GM12865 (cell line): ENCODE measurements around the gene CHD6.

Source experiments
- DNase-seq: peaks from one replicate; pipeline ENCODE4 v3.0.0; 2010; ENCODE audit warnings: low read depth
- H3K4me3 ChIP-seq: 2 replicates; pipeline ENCODE4 v1.5.1; 2011; ENCODE audit warnings: mild to moderate bottlenecking, low read depth, low read length, control low read depth
- TF ChIP-seq, protein P1 (sequence below): IDR thresholded peaks from 2 replicates; pipeline ENCODE4 v1.5.1; 2011; ENCODE audit warnings: low read length, control low read depth, low read depth, inconsistent platforms; ENCODE audit not compliant: insufficient read depth; ENCODE audit errors: missing control alignments

Gene CHD6

DNA sequence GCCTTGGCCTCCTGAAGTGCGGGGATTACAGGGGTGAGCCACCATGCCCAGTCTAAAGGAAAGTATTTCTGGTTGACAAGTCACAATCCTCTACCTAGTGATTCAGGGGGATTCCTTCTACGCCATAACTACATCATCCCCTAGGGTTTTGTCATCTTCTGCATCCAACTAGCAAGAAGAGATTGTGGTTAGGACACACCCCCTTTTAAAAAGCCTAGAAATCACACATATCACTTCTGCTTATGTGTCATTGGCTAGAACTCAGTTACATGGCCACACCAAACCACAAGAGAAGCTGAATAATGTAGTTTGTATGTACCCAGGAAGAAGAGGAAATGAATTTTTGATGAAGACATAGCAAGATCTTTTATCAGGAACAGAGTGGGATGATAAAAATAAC is 14.7 kb upstream of the CHD6 start:
- no peak for DNase-seq
- no peak overlapping the region for H3K4me3 ChIP-seq
- TF ChIP-seq, protein P1, sequence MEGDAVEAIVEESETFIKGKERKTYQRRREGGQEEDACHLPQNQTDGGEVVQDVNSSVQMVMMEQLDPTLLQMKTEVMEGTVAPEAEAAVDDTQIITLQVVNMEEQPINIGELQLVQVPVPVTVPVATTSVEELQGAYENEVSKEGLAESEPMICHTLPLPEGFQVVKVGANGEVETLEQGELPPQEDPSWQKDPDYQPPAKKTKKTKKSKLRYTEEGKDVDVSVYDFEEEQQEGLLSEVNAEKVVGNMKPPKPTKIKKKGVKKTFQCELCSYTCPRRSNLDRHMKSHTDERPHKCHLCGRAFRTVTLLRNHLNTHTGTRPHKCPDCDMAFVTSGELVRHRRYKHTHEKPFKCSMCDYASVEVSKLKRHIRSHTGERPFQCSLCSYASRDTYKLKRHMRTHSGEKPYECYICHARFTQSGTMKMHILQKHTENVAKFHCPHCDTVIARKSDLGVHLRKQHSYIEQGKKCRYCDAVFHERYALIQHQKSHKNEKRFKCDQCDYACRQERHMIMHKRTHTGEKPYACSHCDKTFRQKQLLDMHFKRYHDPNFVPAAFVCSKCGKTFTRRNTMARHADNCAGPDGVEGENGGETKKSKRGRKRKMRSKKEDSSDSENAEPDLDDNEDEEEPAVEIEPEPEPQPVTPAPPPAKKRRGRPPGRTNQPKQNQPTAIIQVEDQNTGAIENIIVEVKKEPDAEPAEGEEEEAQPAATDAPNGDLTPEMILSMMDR: no peak

DNA sequence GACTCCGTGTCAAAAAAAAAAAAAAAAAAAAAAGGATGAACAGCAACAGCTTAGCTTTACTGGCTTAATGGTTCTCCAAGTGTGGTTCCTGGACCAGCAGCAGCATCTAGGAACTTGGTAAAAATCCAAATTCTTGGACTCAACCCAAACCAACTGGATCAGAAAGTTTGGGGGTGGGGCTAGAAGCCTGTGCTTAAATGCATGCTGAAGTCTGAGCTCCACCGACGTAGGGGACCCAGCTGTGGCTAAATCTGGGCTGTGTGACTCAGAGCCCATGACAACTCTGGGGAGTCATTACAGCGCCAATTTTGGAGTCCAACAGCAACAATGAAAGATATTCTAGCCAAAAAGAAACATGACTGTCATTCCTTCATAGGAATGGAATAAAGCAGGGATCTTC is 13.6 kb upstream of the CHD6 start:
- H3K4me3 ChIP-seq: no peak overlapping the region
- DNase-seq: no peak
- TF ChIP-seq, protein P1: no peak

DNA sequence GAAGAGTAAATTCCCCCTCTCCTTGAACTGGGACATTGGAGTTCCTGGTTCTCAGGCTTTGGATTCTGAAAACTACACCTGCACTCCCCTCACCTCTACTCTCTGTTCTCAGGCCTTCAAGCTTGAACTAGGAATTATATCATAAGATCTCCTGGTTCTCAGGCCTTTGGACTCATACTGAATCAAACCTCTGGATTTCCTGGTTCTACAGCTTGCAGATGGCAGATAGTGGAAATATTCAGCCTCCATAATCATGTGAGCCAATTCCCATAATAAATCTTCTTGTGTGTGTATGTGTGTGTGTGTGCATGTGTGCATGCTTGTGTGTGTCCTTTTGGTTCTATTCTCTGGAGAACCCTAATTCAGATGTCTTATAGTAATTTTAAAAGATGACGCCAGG is 12.7 kb upstream of the CHD6 start:
- DNase-seq: no peak
- TF ChIP-seq, protein P1: no peak
- no peak overlapping the region for H3K4me3 ChIP-seq

DNA sequence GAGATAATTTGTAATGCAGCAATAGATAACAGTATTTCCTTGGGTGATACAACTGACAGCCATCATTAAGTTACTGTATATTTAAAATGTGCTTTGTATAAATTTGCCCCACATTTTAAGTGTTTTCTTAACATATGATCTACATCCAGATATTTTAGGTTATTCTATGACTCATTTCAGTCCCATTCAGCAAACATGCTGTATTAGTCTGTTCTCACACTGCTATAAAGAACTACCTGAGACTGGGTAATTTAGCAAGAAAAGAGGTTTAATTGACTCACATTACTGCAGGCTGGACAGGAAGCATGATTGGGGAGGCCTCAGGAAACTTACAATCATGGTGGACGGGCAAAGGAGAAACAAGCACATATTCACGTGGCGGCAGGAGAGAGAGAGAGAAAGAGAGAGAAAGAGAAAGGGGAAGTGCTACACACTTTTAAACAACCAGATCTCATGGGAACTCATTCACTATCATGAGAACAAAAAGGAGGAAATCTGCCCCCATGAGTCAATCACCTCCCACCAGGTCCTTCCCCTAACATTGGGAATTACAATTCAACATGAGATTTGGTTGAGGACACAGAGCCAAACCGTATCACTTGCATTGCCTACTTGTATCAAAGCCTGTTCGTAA is 9.6 kb upstream of the CHD6 start:
- no peak overlapping the region for H3K4me3 ChIP-seq
- DNase-seq: no peak
- TF ChIP-seq, protein P1: no peak

DNA sequence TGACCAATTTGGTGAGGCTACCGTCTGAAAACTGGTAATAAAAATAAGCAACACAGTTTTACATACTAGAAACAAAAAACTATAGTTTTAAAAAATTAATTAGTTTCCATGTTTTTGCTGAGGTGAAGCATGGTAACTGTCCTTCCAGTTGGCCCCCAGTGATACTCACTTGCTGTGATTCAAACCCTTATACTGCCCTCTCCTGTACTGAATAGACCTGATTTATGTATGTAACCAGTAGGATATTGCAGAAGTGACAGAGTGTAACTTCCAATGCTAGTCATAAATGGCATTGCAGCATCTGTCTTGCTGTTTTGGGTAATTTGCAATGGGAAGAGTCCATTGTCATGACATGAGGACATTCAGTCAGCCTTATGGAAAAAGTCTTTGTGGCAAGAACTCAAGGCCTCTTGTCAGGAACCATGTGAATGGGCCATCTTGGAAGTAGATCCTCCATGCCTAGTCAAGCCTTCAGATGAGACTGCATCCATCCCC is 8.9 kb upstream of the CHD6 start:
- H3K4me3 ChIP-seq: no peak overlapping the region
- TF ChIP-seq, protein P1: no peak
- no peak for DNase-seq

DNA sequence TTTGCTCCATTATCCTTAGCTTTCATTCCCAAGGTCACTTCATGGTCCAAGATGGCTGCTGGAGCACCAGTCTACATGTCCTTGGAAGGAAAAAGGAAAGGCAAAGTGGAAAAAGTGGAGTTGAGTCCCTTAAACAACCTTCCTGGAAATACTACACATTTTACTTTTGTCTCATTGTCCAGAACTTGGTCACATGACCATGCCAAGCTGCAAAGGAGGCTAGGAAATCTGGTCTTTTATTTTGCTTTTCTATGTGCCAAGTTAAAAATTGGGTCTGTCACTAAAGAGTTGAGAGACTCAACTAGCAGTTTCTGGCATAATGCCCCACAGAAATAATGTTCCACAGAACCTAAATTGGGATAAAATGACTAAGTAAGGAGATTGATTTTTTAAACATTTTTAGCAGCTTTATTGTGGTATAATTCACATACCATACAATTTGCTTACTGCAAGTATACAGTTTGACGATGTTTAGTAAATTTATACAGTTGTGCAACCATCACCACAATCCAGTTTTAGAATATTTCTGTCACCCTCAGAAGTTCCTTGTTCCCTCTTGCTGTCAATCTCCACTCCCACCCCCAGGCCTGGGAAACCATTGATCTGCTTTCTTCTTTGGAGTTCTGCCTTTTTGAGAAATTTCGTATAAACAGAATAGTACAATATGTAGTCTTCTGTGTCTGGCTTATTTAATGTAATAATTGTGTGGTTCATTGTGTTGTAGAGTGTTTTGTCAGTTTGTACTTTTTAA is 5.6 kb upstream of the CHD6 start:
- no peak overlapping the region for H3K4me3 ChIP-seq
- DNase-seq: no peak
- TF ChIP-seq, protein P1: no peak

DNA sequence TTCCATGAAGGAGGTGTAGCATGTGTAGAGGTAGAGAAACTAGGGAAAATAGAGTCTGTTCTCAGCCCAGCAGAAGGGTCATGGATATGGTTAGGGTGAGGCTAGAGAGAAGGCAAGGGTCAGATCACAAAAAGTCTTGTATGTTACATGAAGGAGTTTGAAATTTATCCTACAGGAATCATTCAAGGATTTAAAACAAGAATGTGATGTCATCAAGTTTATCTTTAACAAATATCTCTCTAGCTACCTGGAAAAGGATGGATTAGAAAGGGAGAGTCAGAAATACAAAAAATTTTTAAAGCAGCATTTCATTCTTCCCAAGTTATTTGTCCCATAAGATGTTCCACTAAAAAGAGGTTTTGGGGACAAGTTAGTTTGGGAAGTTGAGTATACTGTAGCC is 4.4 kb upstream of the CHD6 start:
- TF ChIP-seq, protein P1: no peak
- no peak for DNase-seq
- H3K4me3 ChIP-seq: no peak overlapping the region
